HepG2 (cell line): Measurements from ENCODE around the gene CCNF. TPM values are rescaled to one million over a fixed set of nuclear protein-coding genes. Genes with fewer than 3 reads are reported as not detected.

ENCODE experiments used
- ATAC-seq: fragments of 200-7000 bp; cut with Tn5 transposase; 3 replicates; pipeline ENCODE4 v1.9.1; 2020; ENCODE audit warnings: mild to moderate bottlenecking, moderate library complexity
- BruUV-seq: library from RNA; stranded (reverse); fragments of 400-500 nt; replicated peaks from 2 replicates; lab custom pipeline; 2021; lab: Mats Ljungman, UMichigan
- CTCF ChIA-PET: fragments of 300-600 bp; formaldehyde crosslinking; extraction: SDS; loops from one replicate; lab custom pipeline; 2021; ENCODE audit warnings: low total read pairs, inconsistent platforms, low intra/inter-chr PET ratio; lab: Yijun Ruan, JAX
- POLR2A ChIA-PET: fragments of 350-600 bp; sonication (Branson Sonifier 250); formaldehyde crosslinking; loops from one replicate; lab custom pipeline; 2020; ENCODE audit warnings: antibody characterized with exemption, inconsistent platforms; lab: Yijun Ruan, JAX
- DNase-seq: peaks from one replicate; pipeline ENCODE4 v3.0.0-alpha.2; 2015; ENCODE audit warnings: low spot score
- FAIRE-seq: peaks from 3 replicates; lab custom pipeline; 2011; peaks lifted over from hg19 to GRCh38; lab: Jason Lieb, UNC
- H2AFZ ChIP-seq: one replicate; pipeline ENCODE4 v1.6.1; 2011; ENCODE audit warnings: low read length, inconsistent platforms
- H3K27ac ChIP-seq: fragments of 300-600 bp; 3 replicates; pipeline ENCODE4 v1.8.0; 2011; ENCODE audit warnings: mixed run types, mild to moderate bottlenecking, mixed read lengths, low read length, inconsistent platforms; ENCODE audit not compliant: insufficient read depth; ENCODE audit errors: extremely low read length
- H3K27me3 ChIP-seq, 2 experiments: fragments of 200-600 bp in 1 of 2; 2 replicates in 1 of 2; 3 replicates in 1 of 2; pipeline versions ENCODE4 v1.6.0 to v1.8.0; 2011; ENCODE audit warnings: low read length in 2 of 2, mild to moderate bottlenecking in 2 of 2, moderate library complexity in 2 of 2, inconsistent platforms in 1 of 2; ENCODE audit not compliant: insufficient read depth in 2 of 2, control insufficient read depth in 1 of 2
- H3K36me3 ChIP-seq, 2 experiments: fragments of 200-600 bp in 1 of 2; replicated peaks in 1 of 2; 2 replicates in 1 of 2; 3 replicates in 1 of 2; pipeline versions ENCODE4 v1.5.1 to v1.8.0; 2011; ENCODE audit warnings: low read length in 2 of 2, inconsistent platforms in 1 of 2; ENCODE audit not compliant: insufficient read depth in 2 of 2, control insufficient read depth in 1 of 2
- H3K4me1 ChIP-seq: 2 replicates; pipeline ENCODE4 v1.5.1; 2012; ENCODE audit warnings: low read length, inconsistent platforms; ENCODE audit not compliant: insufficient read depth
- H3K4me2 ChIP-seq: 2 replicates; pipeline ENCODE4 v1.6.0; 2011; ENCODE audit warnings: low read depth, low read length, inconsistent platforms
- H3K4me3 ChIP-seq, 3 experiments: fragments of 200-600 bp in 1 of 3; sonication (generic), shearing (Covaris generic) in 1 of 3; replicated peaks in 1 of 3; 2 replicates each; pipeline ENCODE4 v1.5.1; 2011 to 2016; ENCODE audit warnings: low read length in 3 of 3, inconsistent platforms in 2 of 3, low read depth in 2 of 3, mild to moderate bottlenecking in 2 of 3, control low read depth in 1 of 3, mixed read lengths in 1 of 3; ENCODE audit not compliant: insufficient read depth in 1 of 3
- H3K79me2 ChIP-seq: one replicate; pipeline ENCODE4 v1.6.1; 2011; ENCODE audit warnings: low read length, inconsistent platforms; ENCODE audit not compliant: insufficient read depth
- H3K9ac ChIP-seq: 2 replicates; pipeline ENCODE4 v1.6.0; 2011; ENCODE audit warnings: mild to moderate bottlenecking, low read depth, low read length, inconsistent platforms; ENCODE audit not compliant: insufficient read depth
- H3K9me3 ChIP-seq: 2 replicates; pipeline ENCODE4 v1.5.1; 2012; ENCODE audit warnings: mild to moderate bottlenecking, low read length
- H4K20me1 ChIP-seq: 2 replicates; pipeline ENCODE4 v1.6.0; 2011; ENCODE audit warnings: inconsistent platforms, mild to moderate bottlenecking, low read length, moderate library complexity; ENCODE audit not compliant: insufficient read depth
- HNRNPL ChIP-seq: fragments of 200-400 bp; formaldehyde crosslinking; IDR thresholded peaks from 2 replicates; pipeline ENCODE4 v1.6.1; 2017; ENCODE audit warnings: mild to moderate bottlenecking, low read depth, low read length
- HNRNPLL ChIP-seq: fragments of 200-400 bp; formaldehyde crosslinking; IDR thresholded peaks from 2 replicates; pipeline ENCODE4 v1.6.1; 2017; ENCODE audit warnings: mild to moderate bottlenecking, low read depth, low read length; ENCODE audit not compliant: poor library complexity, severe bottlenecking
- XRCC5 ChIP-seq: fragments of 200-400 bp; formaldehyde crosslinking; optimal IDR thresholded peaks from 2 replicates; pipeline ENCODE3; 2017; ENCODE audit warnings: mild to moderate bottlenecking, low read length
- ZBTB38 ChIP-seq: sonication (generic); formaldehyde crosslinking; IDR thresholded peaks from 2 replicates; pipeline ENCODE4 v1.5.1; 2020; ENCODE audit warnings: mild to moderate bottlenecking, missing genetic modification reagents
- ZFAT ChIP-seq: sonication (generic); formaldehyde crosslinking; conservative IDR thresholded peaks from 2 replicates; pipeline ENCODE4 v1.8.1; 2023; ENCODE audit warnings: missing genetic modification reagents, inconsistent platforms
- ZNF335 ChIP-seq: sonication (generic); formaldehyde crosslinking; IDR thresholded peaks from 2 replicates; pipeline ENCODE4 v1.4.0; 2020; ENCODE audit warnings: missing genetic modification reagents
- ZNF513 ChIP-seq: sonication (generic); formaldehyde crosslinking; conservative IDR thresholded peaks from 2 replicates; pipeline ENCODE4 v1.5.0; 2020; ENCODE audit warnings: missing genetic modification reagents
- ZNF687 ChIP-seq: sonication (generic); formaldehyde crosslinking; IDR thresholded peaks from 2 replicates; pipeline ENCODE4 v1.5.1; 2020; ENCODE audit warnings: mild to moderate bottlenecking, missing genetic modification reagents, moderate library complexity
- WGBS: methylation state at CpG from one replicate; pipeline ENCODE4 v1.1.6; 2017; ENCODE audit warnings: low lambda C conversion rate; 5-methylcytosine and 5-hydroxymethylcytosine counted together
- in situ Hi-C: cut with HindIII; loops from 2 replicates; pipeline ENCODE4 v1.10.0; 2017; ENCODE audit warnings: low pct_unique_long_range_greater_than_20kb; ENCODE audit not compliant: extremely low pct_ligation_motif_present
- intact Hi-C: fragments of 100-400 bp; cut with micrococcal nuclease; formaldehyde crosslinking; loops from one replicate; pipeline ENCODE4 v1.10.0; 2022; ENCODE audit not compliant: unreplicated experiment
- polyA plus RNA-seq, 8 experiments: library from polyadenylated mRNA; depleted of rRNA in 3 of 8; stranded (reverse) in 7 of 8; unstranded in 1 of 8; fragments of >200 nt; fragmentation: Illumina TruSeq in 4 of 8; extraction: Trizol in 4 of 8; gene quantifications; 2 replicates each; pipeline versions ENCODE4 v1.2.1 to v1.2.3, GENCODE V29; 2011 to 2016; ENCODE audit warnings: low read depth in 4 of 8, missing spikeins in 1 of 8, mixed read lengths in 1 of 8; ENCODE audit not compliant: insufficient read depth in 1 of 8
- total RNA-seq, 5 experiments: library from RNA; depleted of rRNA; stranded (reverse); fragments of >200 nt; fragmentation: Illumina TruSeq; extraction: Trizol; gene quantifications; 2 replicates each; pipeline ENCODE4 v1.2.3, GENCODE V29; 2016; ENCODE audit warnings: low read depth in 1 of 5

CCNF gene
- total and polyA plus RNA-seq, 2 of the 13 experiments (the other 11 are each of a cell fraction or from before 2014, with no cell fraction given) = 6.4 to 22.8 TPM

GRCh38 chr16:2490190-2491105 lies 61.2 kb downstream of the CCNF start:
- H3K4me3 ChIP-seq = no peak overlapping the region; a peak in 1 of 6 replicates
- peak overlapping the region; percentile 7; the same call in 1 of the 2 replicates for H3K9ac ChIP-seq
- in situ Hi-C loops = no loop called here
- no peak overlapping the region for H2AFZ ChIP-seq
- H3K4me2 ChIP-seq = peak overlapping the region; percentile 26; the same call in 1 of the 2 replicates
- WGBS = 79% methylated on average over 19 of the region's 23 CpGs
- H3K36me3 ChIP-seq = peaks cover 0 to 2% of the 10 kb centered on the region in 2 experiments; a peak in 1 of 5 replicates
- TF ChIP-seq HNRNPLL (peak; percentile 41), HNRNPL (peak; percentile 49; the same call in 1 of the 2 replicates), ZNF513 (CRISPR knock-in tag) (no peak), ZNF687 (peak; percentile 19; the same call in 1 of the 2 replicates), ZFAT (CRISPR knock-in tag) (no peak), XRCC5 (peak; percentile 57), ZBTB38 (0 out of 2 replicates have a peak, but pooled peaks have one; percentile 43), ZNF335 (CRISPR knock-in tag) (no peak)
- TF ChIP-seq, all 625 proteins: peak for 5
- Histone ChIP-seq H3K9me3 (no peaks in the 10 kb centered on the region), H3K27ac (peak overlapping the region; percentile 38), H4K20me1 (peaks cover 22% of the 10 kb centered on the region), H3K79me2 (peaks cover 23% of the 10 kb centered on the region), H3K4me1 (peaks cover 32% of the 10 kb centered on the region), H3K27me3 (no peaks in the 10 kb centered on the region)
- DNase-seq = no peak
- FAIRE-seq = no peak
- intact Hi-C loops = no loop called here
- ChIA-PET CTCF (no interaction called here), POLR2A (no interaction called here)
- peak; percentile 26; the same call in 2 of the 3 replicates for ATAC-seq
- no TSS peak for BruUV-seq
